ENCODE measurements around the gene PTPRN2.
"Not testable (repeated sequence)": the region's sequence is repeated elsewhere in the genome, so short reads cannot be mapped to it uniquely, and the experiment has no call there.

Gene PTPRN2

GRCh38 chr7:158550394-158550700, 37.3 kb downstream of the PTPRN2 start:
- DNase-seq: no peak

- DNase-seq: no peak
These were observed 37.8 kb downstream of the PTPRN2 start for GRCh38 chr7:158549616-158550393.

- no peak for DNase-seq
These were observed 38.4 kb downstream of the PTPRN2 start for GRCh38 chr7:158549176-158549615.

- DNase-seq: no peak
These were observed 38.9 kb downstream of the PTPRN2 start for GRCh38 chr7:158548726-158549125.

GRCh38 chr7:158547817-158548216, 39.8 kb downstream of the PTPRN2 start:
- DNase-seq: no peak

GRCh38 chr7:158546626-158547025, 41.0 kb downstream of the PTPRN2 start:
- DNase-seq: no peak

- DNase-seq: no peak
These were observed 41.4 kb downstream of the PTPRN2 start for GRCh38 chr7:158546214-158546613.

GRCh38 chr7:158544708-158545107, 42.9 kb downstream of the PTPRN2 start:
- DNase-seq: no peak

- no peak for DNase-seq
These were observed 43.8 kb downstream of the PTPRN2 start for GRCh38 chr7:158543840-158544239.

- no peak for DNase-seq
These were observed 44.7 kb downstream of the PTPRN2 start for GRCh38 chr7:158542651-158543566.

- DNase-seq: no peak
These were observed 46.1 kb downstream of the PTPRN2 start for GRCh38 chr7:158541346-158542010.

GRCh38 chr7:158539711-158540146, 47.9 kb downstream of the PTPRN2 start:
- no peak for DNase-seq

- DNase-seq: no peak
These were observed 49.3 kb downstream of the PTPRN2 start for GRCh38 chr7:158538156-158538946.

- DNase-seq: no peak
These were observed 50.1 kb downstream of the PTPRN2 start for GRCh38 chr7:158537516-158537882.

- no peak for DNase-seq
These were observed 50.6 kb downstream of the PTPRN2 start for GRCh38 chr7:158536871-158537515.

GRCh38 chr7:158535079-158535478, 52.5 kb downstream of the PTPRN2 start:
- DNase-seq: no peak

GRCh38 chr7:158534598-158534997, 53.0 kb downstream of the PTPRN2 start:
- DNase-seq: no peak

- not testable (repeated sequence) for DNase-seq
These were observed 53.5 kb downstream of the PTPRN2 start for GRCh38 chr7:158534134-158534515.

- DNase-seq: no peak
These were observed 54.1 kb downstream of the PTPRN2 start for GRCh38 chr7:158533386-158534133.

- DNase-seq: no peak
These were observed 55.5 kb downstream of the PTPRN2 start for GRCh38 chr7:158532093-158532627.

- no peak for DNase-seq
These were observed 56.0 kb downstream of the PTPRN2 start for GRCh38 chr7:158531661-158532060.
